VCaP (cell line): Measurements from ENCODE around the gene PIEZO1.

ENCODE experiments used
- H3K27ac ChIP-seq: fragments of 450-650 bp; 2 replicates; pipeline ENCODE4 v1.5.1; 2017
- TF ChIP-seq, protein P1 (sequence below): fragments of 450-650 bp; conservative IDR thresholded peaks from 2 replicates; pipeline ENCODE4 v1.5.1; 2017; ENCODE audit warnings: mild to moderate bottlenecking, moderate library complexity

PIEZO1 gene

GRCh38 chr16:88684569-88685155, 100.4 kb downstream of the PIEZO1 start:
- no peak overlapping the region for H3K27ac ChIP-seq
- TF ChIP-seq, protein P1, sequence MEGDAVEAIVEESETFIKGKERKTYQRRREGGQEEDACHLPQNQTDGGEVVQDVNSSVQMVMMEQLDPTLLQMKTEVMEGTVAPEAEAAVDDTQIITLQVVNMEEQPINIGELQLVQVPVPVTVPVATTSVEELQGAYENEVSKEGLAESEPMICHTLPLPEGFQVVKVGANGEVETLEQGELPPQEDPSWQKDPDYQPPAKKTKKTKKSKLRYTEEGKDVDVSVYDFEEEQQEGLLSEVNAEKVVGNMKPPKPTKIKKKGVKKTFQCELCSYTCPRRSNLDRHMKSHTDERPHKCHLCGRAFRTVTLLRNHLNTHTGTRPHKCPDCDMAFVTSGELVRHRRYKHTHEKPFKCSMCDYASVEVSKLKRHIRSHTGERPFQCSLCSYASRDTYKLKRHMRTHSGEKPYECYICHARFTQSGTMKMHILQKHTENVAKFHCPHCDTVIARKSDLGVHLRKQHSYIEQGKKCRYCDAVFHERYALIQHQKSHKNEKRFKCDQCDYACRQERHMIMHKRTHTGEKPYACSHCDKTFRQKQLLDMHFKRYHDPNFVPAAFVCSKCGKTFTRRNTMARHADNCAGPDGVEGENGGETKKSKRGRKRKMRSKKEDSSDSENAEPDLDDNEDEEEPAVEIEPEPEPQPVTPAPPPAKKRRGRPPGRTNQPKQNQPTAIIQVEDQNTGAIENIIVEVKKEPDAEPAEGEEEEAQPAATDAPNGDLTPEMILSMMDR = no peak

- H3K27ac ChIP-seq = no peak overlapping the region
Measured at GRCh38 chr16:88681709-88682451, 103.1 kb downstream of the PIEZO1 start.

DNA sequence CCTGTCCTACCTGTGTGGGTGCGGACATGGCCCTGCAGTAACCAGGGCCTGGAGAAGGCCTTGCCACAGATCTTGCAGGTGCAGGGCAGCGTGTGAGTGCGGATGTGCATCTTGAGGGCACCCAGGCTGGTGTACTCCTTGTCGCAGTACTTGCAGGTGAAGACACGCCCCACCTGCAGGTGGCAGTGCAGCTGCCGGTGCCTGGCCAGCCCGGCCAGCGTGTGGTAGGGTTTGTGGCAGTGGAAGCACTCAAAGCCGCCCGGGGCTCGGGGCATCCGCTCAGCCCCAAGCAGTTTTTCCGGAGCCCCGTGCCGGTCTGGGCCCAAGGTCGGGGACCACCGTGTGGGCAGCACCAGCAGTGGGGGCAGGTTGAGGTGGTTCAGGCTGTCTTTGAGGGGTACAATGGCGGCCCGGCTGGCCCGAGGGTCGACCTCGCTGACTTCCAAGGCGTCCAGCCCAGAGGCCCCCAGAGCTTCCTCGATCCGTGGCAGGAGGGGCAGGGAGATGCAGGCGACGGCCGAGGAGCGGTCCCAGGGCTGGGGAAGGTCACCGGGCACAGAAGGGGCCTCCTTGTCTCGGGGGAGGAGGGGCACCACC, 103.8 kb downstream of the PIEZO1 start:
- no peak overlapping the region for H3K27ac ChIP-seq
- TF ChIP-seq, protein P1 = peak; percentile 59

More at GRCh38 chr16:88681709-88682451, 103.1 kb downstream of the PIEZO1 start:
- TF ChIP-seq, protein P1 = no peak

GRCh38 chr16:88680554-88681083, 104.4 kb downstream of the PIEZO1 start:
- TF ChIP-seq, protein P1 = no peak
- no peak overlapping the region for H3K27ac ChIP-seq

- TF ChIP-seq, protein P1 = no peak
- no peak overlapping the region for H3K27ac ChIP-seq
Measured at GRCh38 chr16:88678224-88678979, 106.6 kb downstream of the PIEZO1 start.

- no peak overlapping the region for H3K27ac ChIP-seq
- TF ChIP-seq, protein P1 = no peak
Measured at GRCh38 chr16:88677721-88678120, 107.3 kb downstream of the PIEZO1 start.
